Astrocyte of the spinal cord (primary cell): ENCODE measurements around the gene COX17.
A peak's percentile ranks its signal among the peaks of the same experiment; 100 is the strongest.

Experiments used
- DNase-seq: peaks from one replicate; pipeline ENCODE4 v3.0.0; 2011; ENCODE audit warnings: low read depth, low spot score
- H3K4me3 ChIP-seq: 2 replicates; pipeline ENCODE4 v1.5.1; 2011; ENCODE audit warnings: low read depth, mild to moderate bottlenecking, low read length, moderate library complexity
- in situ Hi-C: cut with HindIII; loops from 2 replicates; pipeline ENCODE4 v1.10.0; 2017; ENCODE audit warnings: low sequenced_read_pairs
- TF ChIP-seq, protein P1 (sequence below): IDR thresholded peaks from 2 replicates; pipeline ENCODE4 v1.5.1; 2012; ENCODE audit warnings: low read depth, mild to moderate bottlenecking, low read length, inconsistent platforms

The COX17 gene

DNA sequence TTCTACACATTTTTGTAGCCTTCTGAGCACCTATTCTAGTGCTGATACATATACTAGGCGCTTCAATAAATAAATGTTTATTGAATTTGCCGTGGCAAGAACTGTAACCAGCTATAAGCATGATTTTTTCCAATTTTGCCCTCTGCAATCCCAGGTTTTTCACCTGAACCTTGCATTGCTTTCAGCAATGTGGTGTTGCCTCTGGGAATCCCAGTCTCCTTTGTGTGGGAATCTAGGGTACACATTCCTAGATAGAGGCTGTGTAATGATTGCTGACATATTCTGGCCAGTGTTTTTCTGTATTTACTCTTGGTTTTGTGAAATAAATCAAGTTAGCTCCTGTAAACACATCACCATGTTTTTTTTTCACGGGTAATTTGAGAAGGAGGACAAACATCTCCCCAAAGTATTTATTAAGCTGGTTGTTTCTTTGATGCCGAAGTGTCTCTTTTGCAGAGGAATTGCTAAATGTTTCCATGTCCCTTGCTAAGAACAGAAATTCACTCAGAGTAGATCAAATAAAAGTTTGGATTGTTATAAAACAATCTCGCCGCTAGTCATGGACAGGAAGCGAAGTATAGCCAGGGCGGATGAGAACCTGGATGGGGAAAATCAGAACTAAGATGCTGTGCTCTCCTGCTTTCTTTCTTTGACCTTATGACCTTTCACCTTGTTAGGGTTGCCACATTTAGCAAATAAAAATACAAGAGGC, 26.8 kb upstream of the COX17 start:
- TF ChIP-seq, protein P1, sequence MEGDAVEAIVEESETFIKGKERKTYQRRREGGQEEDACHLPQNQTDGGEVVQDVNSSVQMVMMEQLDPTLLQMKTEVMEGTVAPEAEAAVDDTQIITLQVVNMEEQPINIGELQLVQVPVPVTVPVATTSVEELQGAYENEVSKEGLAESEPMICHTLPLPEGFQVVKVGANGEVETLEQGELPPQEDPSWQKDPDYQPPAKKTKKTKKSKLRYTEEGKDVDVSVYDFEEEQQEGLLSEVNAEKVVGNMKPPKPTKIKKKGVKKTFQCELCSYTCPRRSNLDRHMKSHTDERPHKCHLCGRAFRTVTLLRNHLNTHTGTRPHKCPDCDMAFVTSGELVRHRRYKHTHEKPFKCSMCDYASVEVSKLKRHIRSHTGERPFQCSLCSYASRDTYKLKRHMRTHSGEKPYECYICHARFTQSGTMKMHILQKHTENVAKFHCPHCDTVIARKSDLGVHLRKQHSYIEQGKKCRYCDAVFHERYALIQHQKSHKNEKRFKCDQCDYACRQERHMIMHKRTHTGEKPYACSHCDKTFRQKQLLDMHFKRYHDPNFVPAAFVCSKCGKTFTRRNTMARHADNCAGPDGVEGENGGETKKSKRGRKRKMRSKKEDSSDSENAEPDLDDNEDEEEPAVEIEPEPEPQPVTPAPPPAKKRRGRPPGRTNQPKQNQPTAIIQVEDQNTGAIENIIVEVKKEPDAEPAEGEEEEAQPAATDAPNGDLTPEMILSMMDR, result no peak

GRCh38 chr3:119702530-119703527, 25.6 kb upstream of the COX17 start, which contains the start of gene CFAP91:
CFAP91 (plus strand) TSS chr3:119703022; CDS start chr3:119703099, 77 bp downstream.
- DNase-seq, result peak; percentile 94
- in situ Hi-C loops, result no loop called here
- peak within 1 kb of the TSS; percentile 49 for H3K4me3 ChIP-seq
- TF ChIP-seq, protein P1, result no peak

More for the DNA sequence above, 26.8 kb upstream of the COX17 start:
- peak; percentile 8 for DNase-seq
- H3K4me3 ChIP-seq, result no peak overlapping the region
- in situ Hi-C loops, result no loop called here

GRCh38 chr3:119700920-119701734, 23.9 kb upstream of the COX17 start:
- in situ Hi-C loops, result no loop called here
- no peak for DNase-seq
- TF ChIP-seq, protein P1, result no peak
- no peak overlapping the region for H3K4me3 ChIP-seq

- TF ChIP-seq, protein P1, result no peak
- H3K4me3 ChIP-seq, result no peak overlapping the region
- in situ Hi-C loops, result no loop called here
- no peak for DNase-seq
Observed at GRCh38 chr3:119700269-119700919, 23.2 kb upstream of the COX17 start.

DNA sequence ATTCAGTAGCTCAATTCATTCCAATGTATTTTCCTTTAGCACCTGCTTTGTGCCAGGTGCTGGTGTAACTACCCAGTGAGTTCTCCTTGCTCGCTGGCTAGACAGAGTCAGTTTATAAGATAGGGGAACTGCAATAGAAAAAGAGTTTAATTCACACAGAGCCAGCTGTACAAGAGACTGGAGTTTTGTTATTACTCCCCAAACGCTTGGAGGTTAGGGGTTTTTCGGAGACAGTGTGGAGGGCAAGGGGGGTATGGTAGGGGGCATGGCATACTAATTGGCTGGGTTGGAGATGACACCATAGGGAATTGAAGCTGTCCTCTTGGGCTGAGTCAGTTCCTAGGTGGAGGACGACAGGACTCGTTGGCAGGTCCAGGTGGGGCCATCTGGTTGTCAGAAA, 20.2 kb upstream of the COX17 start:
- no peak for DNase-seq
- H3K4me3 ChIP-seq, result no peak overlapping the region
- in situ Hi-C loops, result no loop called here
- TF ChIP-seq, protein P1, result no peak
